CD4-positive, CD25-positive, alpha-beta regulatory T cell (primary cell): ENCODE data around the gene WFDC6. TPM values are rescaled to one million over a fixed set of nuclear protein-coding genes. Genes with fewer than 3 reads are reported as not detected.

Experiments used
- ATAC-seq, 2 donors: fragments of 150-1000 bp; cut with Tn5 transposase; one replicate each; pipeline ENCODE4 v1.10.0; 2021; ENCODE audit warnings: low read depth in 2 of 2, moderate number of reproducible peaks in 2 of 2, moderate library complexity in 1 of 2
- DNase-seq, 3 donors: peaks; one replicate each; pipeline versions ENCODE4 v3.0.0 to v3.0.0-alpha.2; 2012 to 2022; ENCODE audit warnings: mixed read lengths in 1 of 3
- H3K27ac ChIP-seq: one replicate; pipeline ENCODE4 v1.7.0; 2013; ENCODE audit warnings: mild to moderate bottlenecking, low read length; ENCODE audit not compliant: insufficient read depth, poor library complexity, severe bottlenecking
- H3K27me3 ChIP-seq: one replicate; pipeline ENCODE4 v1.7.0; 2013; ENCODE audit warnings: low read length; ENCODE audit not compliant: control insufficient read depth, insufficient read depth
- H3K36me3 ChIP-seq: one replicate; pipeline ENCODE4 v1.7.0; 2013; ENCODE audit warnings: mild to moderate bottlenecking, low read length, moderate library complexity; ENCODE audit not compliant: control insufficient read depth, insufficient read depth
- H3K4me1 ChIP-seq: 2 replicates; pipeline ENCODE4 v1.7.0; 2013; ENCODE audit warnings: mild to moderate bottlenecking, low read length; ENCODE audit not compliant: insufficient read depth, control insufficient read depth, poor library complexity, severe bottlenecking
- H3K4me3 ChIP-seq: one replicate; pipeline ENCODE4 v1.7.0; 2013; ENCODE audit warnings: low read depth, mild to moderate bottlenecking, low read length, moderate library complexity
- H3K9me3 ChIP-seq, 2 experiments: 1 replicate in 1 of 2; 2 replicates in 1 of 2; pipeline ENCODE4 v1.7.0; 2013; ENCODE audit warnings: low read length in 2 of 2, mild to moderate bottlenecking in 1 of 2, moderate library complexity in 1 of 2; ENCODE audit not compliant: control insufficient read depth in 2 of 2
- H3K27ac Mint-ChIP-seq, 3 donors: one replicate each; pipeline ENCODE4 v1.8.0; 2020 to 2022; ENCODE audit warnings: mild to moderate bottlenecking in 3 of 3, mixed read lengths in 3 of 3, moderate library complexity in 2 of 3
- H3K27me3 Mint-ChIP-seq: one replicate; pipeline ENCODE4 v1.8.0; 2022; ENCODE audit warnings: mild to moderate bottlenecking, mixed read lengths
- H3K36me3 Mint-ChIP-seq: one replicate; pipeline ENCODE4 v1.8.0; 2020; ENCODE audit warnings: mixed read lengths
- H3K4me1 Mint-ChIP-seq, 4 donors: one replicate each; pipeline ENCODE4 v1.8.0; 2020 to 2022; ENCODE audit warnings: mixed read lengths in 4 of 4, mild to moderate bottlenecking in 1 of 4
- H3K4me3 Mint-ChIP-seq, 4 donors: one replicate each; pipeline ENCODE4 v1.8.0; 2020 to 2022; ENCODE audit warnings: mild to moderate bottlenecking in 4 of 4, mixed read lengths in 4 of 4, moderate library complexity in 3 of 4
- H3K9me3 Mint-ChIP-seq, 7 donors: one replicate each; pipeline ENCODE4 v1.8.0; 2020 to 2022; ENCODE audit warnings: mixed read lengths in 7 of 7, mild to moderate bottlenecking in 3 of 7, moderate library complexity in 2 of 7
- polyA plus RNA-seq, 4 donors: library from polyadenylated mRNA; unstranded; fragments of 300-500 nt; fragmentation: Illumina TruSeq; gene quantifications; one replicate each; pipeline ENCODE4 v1.2.3, GENCODE V29; 2021
- total RNA-seq: library from RNA; stranded (reverse); gene quantifications from one replicate; pipeline ENCODE4 v1.2.3, GENCODE V29; 2022

The WFDC6 gene
- total and polyA plus RNA-seq, 5 donors from 2014 or later, result not detected

- Mint-ChIP-seq H3K36me3 (no peaks in the 10 kb centered on the region), H3K4me3 (no peak within 1 kb of the TSS), H3K4me1 (no peaks in the 10 kb centered on the region), H3K9me3 (peaks cover 0 to 3% (median 1%) of the 10 kb centered on the region in 7 donors), H3K27ac (no peak within 1 kb of the TSS), H3K27me3 (peaks cover 15% of the 10 kb centered on the region)
- DNase-seq (no peak), ATAC-seq (no peak)
- H3K4me3 ChIP-seq, result no peak within 1 kb of the TSS
- H3K36me3 ChIP-seq, result no peaks in the 10 kb centered on the region
- no peaks in the 10 kb centered on the region for H3K4me1 ChIP-seq
- H3K27ac ChIP-seq, result no peak within 1 kb of the TSS
- no peaks in the 10 kb centered on the region for H3K9me3 ChIP-seq
- peaks cover 7% of the 10 kb centered on the region for H3K27me3 ChIP-seq
Measured at GRCh38 chr20:45547206-45547770, 8.0 kb upstream of the WFDC6 start, which contains the start of gene EPPIN. Gene EPPIN, minus strand, starts transcription at chr20:45547401. Its CDS starts 44 bp downstream, at chr20:45547357.

- H3K9me3 ChIP-seq, result no peaks in the 10 kb centered on the region
- H3K27ac Mint-ChIP-seq, result no peak overlapping the region
- no peaks in the 10 kb centered on the region for H3K36me3 ChIP-seq
- H3K36me3 Mint-ChIP-seq, result no peaks in the 10 kb centered on the region
- H3K4me1 ChIP-seq, result no peaks in the 10 kb centered on the region
- no peak for DNase-seq
- no peak overlapping the region for H3K4me3 ChIP-seq
- no peaks in the 10 kb centered on the region for H3K4me1 Mint-ChIP-seq
- H3K9me3 Mint-ChIP-seq, result peaks cover 0 to 5% (median 1%) of the 10 kb centered on the region in 7 donors
- ATAC-seq, result no peak
- H3K4me3 Mint-ChIP-seq, result no peak overlapping the region
- peaks cover 7% of the 10 kb centered on the region for H3K27me3 ChIP-seq
- no peak overlapping the region for H3K27ac ChIP-seq
- peaks cover 11% of the 10 kb centered on the region for H3K27me3 Mint-ChIP-seq
Measured at GRCh38 chr20:45545754-45546453, 6.6 kb upstream of the WFDC6 start.

GRCh38 chr20:45545351-45545750, 6.1 kb upstream of the WFDC6 start:
- Histone ChIP-seq H3K36me3 (no peaks in the 10 kb centered on the region), H3K4me1 (no peaks in the 10 kb centered on the region), H3K9me3 (no peaks in the 10 kb centered on the region), H3K27me3 (peaks cover 7% of the 10 kb centered on the region), H3K27ac (no peak overlapping the region), H3K4me3 (no peak overlapping the region)
- Mint-ChIP-seq H3K9me3 (peaks cover 0 to 4% (median 1%) of the 10 kb centered on the region in 7 donors), H3K4me3 (no peak overlapping the region), H3K27ac (no peak overlapping the region), H3K27me3 (peaks cover 11% of the 10 kb centered on the region), H3K36me3 (no peaks in the 10 kb centered on the region), H3K4me1 (no peaks in the 10 kb centered on the region)
- ATAC-seq (no peak), DNase-seq (no peak)

GRCh38 chr20:45538209-45538799, 978 bp downstream of the WFDC6 start:
- H3K36me3 Mint-ChIP-seq, result no peaks in the 10 kb centered on the region

GRCh38 chr20:45527294-45527693, 12.0 kb downstream of the WFDC6 start:
- Histone ChIP-seq H3K27ac (no peak overlapping the region), H3K9me3 (no peaks in the 10 kb centered on the region), H3K4me1 (no peaks in the 10 kb centered on the region), H3K4me3 (no peak overlapping the region), H3K27me3 (peaks cover 15% of the 10 kb centered on the region), H3K36me3 (no peaks in the 10 kb centered on the region)
- Mint-ChIP-seq H3K4me1 (no peaks in the 10 kb centered on the region), H3K27ac (no peak overlapping the region), H3K36me3 (no peaks in the 10 kb centered on the region), H3K9me3 (no peaks in the 10 kb centered on the region), H3K4me3 (no peak overlapping the region), H3K27me3 (peaks cover 53% of the 10 kb centered on the region)
- ATAC-seq (no peak), DNase-seq (no peak)

More at GRCh38 chr20:45538209-45538799, 978 bp downstream of the WFDC6 start:
- Histone ChIP-seq H3K36me3 (no peaks in the 10 kb centered on the region), H3K4me3 (no peak overlapping the region), H3K27me3 (no peaks in the 10 kb centered on the region), H3K27ac (no peak overlapping the region), H3K9me3 (no peaks in the 10 kb centered on the region), H3K4me1 (no peaks in the 10 kb centered on the region)
- Mint-ChIP-seq H3K4me1 (no peaks in the 10 kb centered on the region), H3K27ac (no peak overlapping the region), H3K27me3 (no peaks in the 10 kb centered on the region), H3K4me3 (no peak overlapping the region), H3K9me3 (peaks cover 0 to 2% (median 0%) of the 10 kb centered on the region in 7 donors)
- ATAC-seq, result no peak
- DNase-seq, result no peak

GRCh38 chr20:45523821-45524220, 15.5 kb downstream of the WFDC6 start:
- peaks cover 12% of the 10 kb centered on the region for H3K27me3 ChIP-seq
- no peaks in the 10 kb centered on the region for H3K4me1 ChIP-seq
- H3K36me3 ChIP-seq, result no peaks in the 10 kb centered on the region
- no peak overlapping the region for H3K4me3 ChIP-seq
- H3K27ac ChIP-seq, result no peak overlapping the region
- Mint-ChIP-seq H3K27me3 (peaks cover 35% of the 10 kb centered on the region), H3K4me3 (no peak overlapping the region), H3K27ac (no peak overlapping the region), H3K36me3 (no peaks in the 10 kb centered on the region), H3K9me3 (peaks cover 0 to 2% (median 0%) of the 10 kb centered on the region in 7 donors), H3K4me1 (no peaks in the 10 kb centered on the region)
- no peak for DNase-seq
- H3K9me3 ChIP-seq, result no peaks in the 10 kb centered on the region
- no peak for ATAC-seq

GRCh38 chr20:45518282-45518681, 21.0 kb downstream of the WFDC6 start:
- Mint-ChIP-seq H3K27ac (no peak overlapping the region), H3K4me3 (no peak overlapping the region), H3K36me3 (no peaks in the 10 kb centered on the region), H3K27me3 (peaks cover 14% of the 10 kb centered on the region), H3K4me1 (no peaks in the 10 kb centered on the region), H3K9me3 (peaks cover 0 to 2% (median 0%) of the 10 kb centered on the region in 7 donors)
- no peaks in the 10 kb centered on the region for H3K4me1 ChIP-seq
- ATAC-seq, result no peak
- no peak for DNase-seq
- H3K27ac ChIP-seq, result no peak overlapping the region
- H3K4me3 ChIP-seq, result no peak overlapping the region
- H3K9me3 ChIP-seq, result no peaks in the 10 kb centered on the region
- no peaks in the 10 kb centered on the region for H3K36me3 ChIP-seq
- peaks cover 13% of the 10 kb centered on the region for H3K27me3 ChIP-seq
